Activated CD8-positive, alpha-beta T cell treated with anti-CD3 and anti-CD28 coated beads for 36 hours (primary cell): ENCODE measurements around the gene SLC27A2. TPM values are rescaled to one million over a fixed set of nuclear protein-coding genes. Genes with fewer than 3 reads are reported as not detected.

Source experiments
- ATAC-seq: fragments of 200-7000 bp; cut with Tn5 transposase; one replicate; pipeline ENCODE4 v1.10.0; 2021; ENCODE audit warnings: mild to moderate bottlenecking, moderate library complexity
- CTCF ChIA-PET: fragments of 350-600 bp; sonication (Branson Sonifier 250); formaldehyde crosslinking; loops from one replicate; lab custom pipeline; 2021; ENCODE audit warnings: antibody characterized with exemption; lab: Charles Lee
- POLR2A ChIA-PET: fragments of 350-600 bp; sonication (Branson Sonifier 250); formaldehyde crosslinking; loops from one replicate; lab custom pipeline; 2021; ENCODE audit warnings: antibody characterized with exemption; lab: Charles Lee
- DNase-seq: peaks from one replicate; pipeline ENCODE4 v3.0.0-alpha.2; 2020
- H3K27ac Mint-ChIP-seq: one replicate; pipeline ENCODE4 v1.8.0; 2021; ENCODE audit warnings: mild to moderate bottlenecking, mixed read lengths
- H3K27me3 Mint-ChIP-seq: one replicate; pipeline ENCODE4 v1.8.0; 2021; ENCODE audit warnings: mixed read lengths
- H3K36me3 Mint-ChIP-seq: one replicate; pipeline ENCODE4 v1.8.0; 2021; ENCODE audit warnings: low read depth, mixed read lengths
- H3K4me1 Mint-ChIP-seq: one replicate; pipeline ENCODE4 v1.8.0; 2021; ENCODE audit warnings: low read depth, mixed read lengths
- H3K4me3 Mint-ChIP-seq: one replicate; pipeline ENCODE4 v1.8.0; 2021; ENCODE audit warnings: mild to moderate bottlenecking, moderate library complexity, mixed read lengths
- H3K9me3 Mint-ChIP-seq: one replicate; pipeline ENCODE4 v1.8.0; 2021; ENCODE audit warnings: mixed read lengths
- intact Hi-C: fragments of 100-400 bp; cut with micrococcal nuclease; formaldehyde crosslinking; loops from one replicate; pipeline ENCODE4 v1.10.0; 2022
- total RNA-seq, 2 experiments: library from RNA; stranded (reverse); gene quantifications; one replicate each; pipeline ENCODE4 v1.2.3, GENCODE V29; 2021
- TF ChIP-seq, protein P1 (sequence below): fragments of 200-600 bp; IDR thresholded peaks from one replicate; pipeline ENCODE4 v1.8.0; 2022; ENCODE audit warnings: antibody characterized with exemption, mild to moderate bottlenecking

The SLC27A2 gene
- total RNA-seq, 2 experiments from 2014 or later, result 9.8 to 9.9 TPM

DNA sequence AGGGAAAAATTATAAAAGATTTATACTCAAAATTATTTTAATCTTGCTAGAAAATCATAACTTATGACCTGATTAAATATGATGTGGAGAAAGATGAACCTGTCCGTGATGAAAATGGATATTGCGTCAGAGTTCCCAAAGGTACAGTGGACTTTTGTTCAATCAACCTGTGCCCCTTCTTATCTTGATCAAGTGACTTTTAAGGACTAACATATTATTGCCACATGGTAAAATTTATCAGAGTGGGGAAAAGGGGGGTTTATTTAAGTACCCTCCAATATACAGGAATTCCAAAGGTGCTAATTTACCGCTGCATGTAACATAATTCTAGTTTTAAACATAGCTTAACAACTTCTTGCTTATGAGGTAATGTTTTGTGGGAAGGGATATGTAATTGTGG is 43.9 kb downstream of the SLC27A2 start:
- ChIA-PET POLR2A (interaction anchor here (0.6 kb wide), 1 partner anchor 81 kb away, joined by 3 read pairs; no protein-coding TSS in a partner anchor), CTCF (no interaction called here)
- ATAC-seq (no peak), DNase-seq (no peak)
- H3K27me3 Mint-ChIP-seq, result no peaks in the 10 kb centered on the region
- H3K4me3 Mint-ChIP-seq, result no peak overlapping the region
- H3K4me1 Mint-ChIP-seq, result no peaks in the 10 kb centered on the region
- H3K36me3 Mint-ChIP-seq, result peaks cover 1% of the 10 kb centered on the region
- intact Hi-C loops, result no loop called here
- no peak overlapping the region for H3K27ac Mint-ChIP-seq
- TF ChIP-seq, protein P1, sequence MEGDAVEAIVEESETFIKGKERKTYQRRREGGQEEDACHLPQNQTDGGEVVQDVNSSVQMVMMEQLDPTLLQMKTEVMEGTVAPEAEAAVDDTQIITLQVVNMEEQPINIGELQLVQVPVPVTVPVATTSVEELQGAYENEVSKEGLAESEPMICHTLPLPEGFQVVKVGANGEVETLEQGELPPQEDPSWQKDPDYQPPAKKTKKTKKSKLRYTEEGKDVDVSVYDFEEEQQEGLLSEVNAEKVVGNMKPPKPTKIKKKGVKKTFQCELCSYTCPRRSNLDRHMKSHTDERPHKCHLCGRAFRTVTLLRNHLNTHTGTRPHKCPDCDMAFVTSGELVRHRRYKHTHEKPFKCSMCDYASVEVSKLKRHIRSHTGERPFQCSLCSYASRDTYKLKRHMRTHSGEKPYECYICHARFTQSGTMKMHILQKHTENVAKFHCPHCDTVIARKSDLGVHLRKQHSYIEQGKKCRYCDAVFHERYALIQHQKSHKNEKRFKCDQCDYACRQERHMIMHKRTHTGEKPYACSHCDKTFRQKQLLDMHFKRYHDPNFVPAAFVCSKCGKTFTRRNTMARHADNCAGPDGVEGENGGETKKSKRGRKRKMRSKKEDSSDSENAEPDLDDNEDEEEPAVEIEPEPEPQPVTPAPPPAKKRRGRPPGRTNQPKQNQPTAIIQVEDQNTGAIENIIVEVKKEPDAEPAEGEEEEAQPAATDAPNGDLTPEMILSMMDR, result no peak
- no peaks in the 10 kb centered on the region for H3K9me3 Mint-ChIP-seq

DNA sequence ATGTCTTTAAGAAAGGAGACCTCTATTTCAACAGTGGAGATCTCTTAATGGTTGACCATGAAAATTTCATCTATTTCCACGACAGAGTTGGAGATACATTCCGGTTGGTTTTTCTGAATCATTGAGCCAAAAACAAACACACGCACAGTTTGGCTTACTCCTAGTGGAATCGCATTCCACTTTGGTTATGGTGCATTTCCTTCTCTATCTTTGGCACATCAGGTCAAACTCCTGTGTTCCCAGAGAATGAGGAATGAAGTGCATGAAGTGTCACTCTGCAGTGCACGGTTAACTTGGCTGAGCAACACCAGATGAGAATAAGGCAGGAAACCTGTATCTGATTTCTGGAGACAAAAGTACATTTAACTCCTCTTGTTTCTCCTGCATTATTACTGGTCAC is 45.1 kb downstream of the SLC27A2 start:
- no peak for ATAC-seq
- Mint-ChIP-seq H3K36me3 (peaks cover 1% of the 10 kb centered on the region), H3K4me3 (no peak overlapping the region), H3K27me3 (no peaks in the 10 kb centered on the region), H3K9me3 (no peaks in the 10 kb centered on the region), H3K4me1 (no peaks in the 10 kb centered on the region), H3K27ac (no peak overlapping the region)
- TF ChIP-seq, protein P1, result no peak
- no peak for DNase-seq
- POLR2A ChIA-PET, result no interaction called here
- CTCF ChIA-PET, result no interaction called here
- intact Hi-C loops, result no loop called here

DNA sequence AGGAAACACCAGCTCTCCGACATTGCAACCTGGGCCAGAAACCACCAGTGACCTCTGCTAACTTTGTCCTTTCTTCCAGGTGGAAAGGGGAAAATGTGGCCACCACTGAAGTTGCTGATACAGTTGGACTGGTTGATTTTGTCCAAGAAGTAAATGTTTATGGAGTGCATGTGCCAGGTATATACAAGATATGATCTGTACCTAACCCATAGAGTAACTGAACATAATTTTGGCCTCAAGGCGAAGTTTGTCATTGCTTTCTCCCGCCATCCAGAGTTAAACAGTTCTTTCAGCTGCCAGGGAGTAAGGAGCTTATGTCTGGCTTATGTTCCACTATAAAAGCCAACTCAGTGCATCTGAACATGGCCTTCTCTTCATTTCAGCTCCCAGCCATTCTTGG is 46.9 kb downstream of the SLC27A2 start:
- ChIA-PET CTCF (interaction anchor here (1.0 kb wide), 1 partner anchor 13 kb away, joined by 3 read pairs; no protein-coding TSS in a partner anchor), POLR2A (interaction anchor here (1.0 to 1.4 kb wide), 2 partner anchors 9 to 13 kb away, joined by 3 to 4 read pairs; no protein-coding TSS in a partner anchor)
- Mint-ChIP-seq H3K27me3 (no peaks in the 10 kb centered on the region), H3K9me3 (no peaks in the 10 kb centered on the region), H3K36me3 (peaks cover 1% of the 10 kb centered on the region), H3K4me1 (no peaks in the 10 kb centered on the region), H3K4me3 (no peak overlapping the region), H3K27ac (no peak overlapping the region)
- no peak for ATAC-seq
- TF ChIP-seq, protein P1, result no peak
- no peak for DNase-seq
- intact Hi-C loops, result no loop called here

DNA sequence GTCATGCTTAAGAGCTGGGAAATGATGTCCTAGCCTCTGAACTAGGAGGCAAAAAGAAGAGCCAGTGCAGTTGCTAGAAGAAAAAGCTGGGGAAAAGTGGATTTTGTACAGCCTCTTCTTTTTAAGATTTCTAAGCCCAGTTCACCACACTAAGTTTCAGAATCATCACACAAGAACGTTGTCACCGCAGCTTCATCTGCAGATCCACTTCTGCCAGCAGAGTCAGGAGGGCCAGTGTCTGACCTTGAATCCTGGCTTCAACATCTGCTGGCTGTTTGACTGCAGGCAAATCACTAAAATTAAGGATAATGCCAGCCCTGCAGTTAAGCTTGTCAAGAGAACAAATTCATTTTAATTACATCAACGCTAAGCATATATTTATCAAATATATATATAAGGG is 47.3 kb downstream of the SLC27A2 start:
- no peaks in the 10 kb centered on the region for H3K9me3 Mint-ChIP-seq
- TF ChIP-seq, protein P1, result no peak

DNA sequence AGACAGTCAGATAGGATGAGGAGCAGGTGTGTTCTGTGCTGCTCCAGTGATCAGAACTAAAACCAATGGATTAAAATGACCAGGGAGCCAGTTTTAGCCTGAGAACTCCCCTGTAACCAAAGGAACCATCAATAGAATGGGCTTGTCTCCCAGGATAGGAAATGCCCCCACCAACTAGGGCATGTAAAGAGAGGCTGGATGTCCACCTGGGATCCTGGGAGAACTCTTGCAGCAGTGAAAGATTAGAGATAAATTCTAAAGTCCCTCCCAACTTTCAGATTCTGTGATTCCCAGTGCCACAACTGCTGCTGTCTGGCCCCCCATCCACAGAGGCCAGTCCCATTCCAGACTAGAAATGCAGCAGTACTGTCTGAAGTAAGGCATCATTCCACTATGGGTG is 49.8 kb downstream of the SLC27A2 start:
- no peak overlapping the region for H3K4me3 Mint-ChIP-seq
- H3K36me3 Mint-ChIP-seq, result peaks cover 4% of the 10 kb centered on the region
- H3K27ac Mint-ChIP-seq, result no peak overlapping the region
- H3K4me1 Mint-ChIP-seq, result no peaks in the 10 kb centered on the region
- intact Hi-C loops, result no loop called here
- POLR2A ChIA-PET, result no interaction called here
- CTCF ChIA-PET, result no interaction called here
- ATAC-seq, result no peak
- H3K9me3 Mint-ChIP-seq, result no peaks in the 10 kb centered on the region
- DNase-seq, result no peak
- TF ChIP-seq, protein P1, result no peak
- no peaks in the 10 kb centered on the region for H3K27me3 Mint-ChIP-seq

More for the DNA sequence above, 47.3 kb downstream of the SLC27A2 start:
- Mint-ChIP-seq H3K27ac (no peak overlapping the region), H3K4me1 (no peaks in the 10 kb centered on the region), H3K27me3 (no peaks in the 10 kb centered on the region), H3K36me3 (peaks cover 1% of the 10 kb centered on the region), H3K4me3 (no peak overlapping the region)
- intact Hi-C loops, result no loop called here
- POLR2A ChIA-PET, result interaction anchor here (1.0 to 1.4 kb wide), 2 partner anchors 8 to 12 kb away, joined by 3 to 4 read pairs; no protein-coding TSS in a partner anchor
- CTCF ChIA-PET, result interaction anchor here (1.0 kb wide), 1 partner anchor 13 kb away, joined by 3 read pairs; no protein-coding TSS in a partner anchor
- DNase-seq (no peak), ATAC-seq (no peak)
